GM12872 (cell line): ENCODE measurements around the gene ANK3.

ENCODE experiments used
- CTCF ChIP-seq: IDR thresholded peaks from 3 replicates; pipeline ENCODE4 v1.5.1; 2011; ENCODE audit warnings: low read depth, mild to moderate bottlenecking, low read length, moderate library complexity; ENCODE audit not compliant: insufficient read depth

Gene ANK3

GRCh38 chr10:60260321-60260720, 129.4 kb downstream of the ANK3 start:
- TF ChIP-seq CTCF, result no peak

- TF ChIP-seq CTCF, result no peak
Measured at GRCh38 chr10:60258429-60258797, 131.3 kb downstream of the ANK3 start.

- no peak for TF ChIP-seq CTCF
Measured at GRCh38 chr10:60257767-60258428, 131.8 kb downstream of the ANK3 start.

GRCh38 chr10:60254776-60255175, 134.9 kb downstream of the ANK3 start:
- TF ChIP-seq CTCF, result no peak

- no peak for TF ChIP-seq CTCF
Measured at GRCh38 chr10:60253484-60253883, 136.2 kb downstream of the ANK3 start.

GRCh38 chr10:60252688-60253087, 137.0 kb downstream of the ANK3 start:
- TF ChIP-seq CTCF, result no peak

GRCh38 chr10:60246382-60246781, 143.3 kb downstream of the ANK3 start:
- no peak for TF ChIP-seq CTCF

GRCh38 chr10:60239228-60239627, 150.4 kb downstream of the ANK3 start:
- TF ChIP-seq CTCF, result no peak
